Measurements from ENCODE around the gene RAB11FIP5. TPM values are rescaled to one million over a fixed set of nuclear protein-coding genes. Genes with fewer than 3 reads are reported as not detected.

The RAB11FIP5 gene
- total and polyA plus RNA-seq, 8 donors, result 4.7 to 39.1 (median 13.4) TPM

GRCh38 chr2:73111073-73112025, 1.4 kb downstream of the RAB11FIP5 start:
- Histone ChIP-seq H3K27me3 (peaks cover 0 to 20% (median 0%) of the 10 kb centered on the region in 3 donors), H3K4me1 (peaks cover 45 to 62% (median 54%) of the 10 kb centered on the region in 4 donors), H3K4me3 (peak overlapping the region; percentile 82 to 87 (median 86)), H3K27ac (peak overlapping the region; percentile 86 to 97 (median 91)), H3K9me3 (no peaks in the 10 kb centered on the region), H3K36me3 (no peaks in the 10 kb centered on the region)
- DNase-seq, result peak; percentile 54 to 64
- intact Hi-C loops (cut with DNase I; ENCODE audit: low total_unique reads), result loop anchor here (5.0 kb wide), 1 partner anchor 34 kb away; no protein-coding TSS in a partner anchor
- TF ChIP-seq POLR2A (IDR thresholded peaks at IDR 0.05) (no peak), POLR2AphosphoS5 (IDR thresholded peaks at IDR 0.05) (peak in 2 of 3 donors; percentile 35 to 46), EP300 (IDR thresholded peaks at IDR 0.05) (no peak), CTCF (IDR thresholded peaks at IDR 0.05) (no peak)
- WGBS, 5 donors, result 10 to 21% (median 16%) methylated on average over 12 to 16 of the region's 16 CpGs

DNA sequence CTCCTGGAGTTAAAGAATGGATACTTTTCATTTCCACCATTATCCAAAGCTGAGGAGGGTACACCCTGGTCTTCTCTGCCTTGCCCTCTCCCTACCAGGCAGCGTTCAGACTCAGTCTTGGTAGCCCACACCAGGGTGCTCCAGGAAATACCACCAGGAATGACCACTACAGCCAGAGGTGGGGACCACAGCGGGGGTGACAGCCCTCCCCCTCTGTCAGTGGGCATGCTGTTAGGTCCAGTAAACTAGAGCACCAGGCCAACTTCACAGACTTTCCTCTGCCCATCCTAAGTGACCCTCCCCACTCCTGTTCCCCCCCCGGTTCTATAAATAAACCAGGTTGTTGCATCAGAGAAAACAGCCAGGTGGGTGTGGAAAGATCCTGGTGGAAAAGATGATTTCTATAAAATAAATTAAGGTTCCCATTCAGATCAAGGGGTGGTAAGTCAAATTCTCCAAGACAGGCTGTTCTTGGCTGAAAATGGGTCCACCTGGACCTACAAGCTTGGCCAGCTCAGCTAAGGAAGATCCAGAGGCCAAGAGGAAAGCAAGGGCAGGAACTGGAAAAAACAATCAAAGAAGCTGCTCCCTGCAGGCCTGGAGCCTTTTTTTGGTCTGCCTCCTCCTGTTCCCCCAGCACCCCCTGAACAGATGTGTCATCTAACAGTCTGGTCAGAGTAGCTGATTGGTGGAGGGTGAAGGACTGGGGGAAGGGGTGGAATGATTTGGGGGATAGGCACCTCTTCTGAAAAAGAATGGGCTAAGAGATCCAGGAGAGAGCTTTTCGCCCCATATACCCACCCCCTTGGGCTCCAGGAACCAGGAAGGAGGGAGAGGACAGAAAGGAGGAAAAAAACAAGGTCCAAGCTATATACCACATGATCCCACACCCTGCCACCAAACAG, 2.3 kb downstream of the RAB11FIP5 start:
- WGBS, 5 donors, result 56 to 77% (median 67%) methylated on average over 4 of the region's 4 CpGs
- Histone ChIP-seq H3K27ac (peak overlapping the region in 3 of 5 donors; percentile 91 to 97 (median 96)), H3K27me3 (peaks cover 0 to 20% (median 0%) of the 10 kb centered on the region in 3 donors), H3K36me3 (peaks cover 0 to 2% (median 0%) of the 10 kb centered on the region in 4 donors), H3K4me1 (peaks cover 45 to 71% (median 54%) of the 10 kb centered on the region in 4 donors), H3K4me3 (peak overlapping the region; percentile 82 to 87 (median 86)), H3K9me3 (no peaks in the 10 kb centered on the region)
- TF ChIP-seq CTCF (IDR thresholded peaks at IDR 0.05), result no peak
- TF ChIP-seq POLR2AphosphoS5 (IDR thresholded peaks at IDR 0.05), result no peak
- no peak for TF ChIP-seq EP300 (IDR thresholded peaks at IDR 0.05)
- no peak for TF ChIP-seq POLR2A (IDR thresholded peaks at IDR 0.05)
- DNase-seq, result no peak
- intact Hi-C loops (cut with DNase I; ENCODE audit: low total_unique reads), result loop anchor here (5.0 kb wide), 1 partner anchor 33 kb away; no protein-coding TSS in a partner anchor

GRCh38 chr2:73109431-73110167, 3.1 kb downstream of the RAB11FIP5 start:
- H3K36me3 ChIP-seq, result peaks cover 0 to 5% (median 0%) of the 10 kb centered on the region in 4 donors
- DNase-seq, result no peak
- no peak for TF ChIP-seq CTCF (IDR thresholded peaks at IDR 0.05)
- no peak for TF ChIP-seq POLR2AphosphoS5 (IDR thresholded peaks at IDR 0.05)
- TF ChIP-seq POLR2A (IDR thresholded peaks at IDR 0.05), result no peak
- no peak for TF ChIP-seq EP300 (IDR thresholded peaks at IDR 0.05)
- H3K4me3 ChIP-seq, result no peak overlapping the region
- H3K4me1 ChIP-seq, result peaks cover 45 to 76% (median 54%) of the 10 kb centered on the region in 4 donors
- peak overlapping the region in 1 of 5 donors; percentile 91 for H3K27ac ChIP-seq
- H3K27me3 ChIP-seq, result peaks cover 0 to 20% (median 0%) of the 10 kb centered on the region in 3 donors
- WGBS, 5 donors, result 58 to 82% (median 62%) methylated on average over 5 of the region's 5 CpGs
- intact Hi-C loops (cut with DNase I; ENCODE audit: low total_unique reads), result loop anchor here (5.0 kb wide), 1 partner anchor 32 kb away; no protein-coding TSS in a partner anchor
- H3K9me3 ChIP-seq, result no peaks in the 10 kb centered on the region

Data from stomach (tissue), 9 donors.